Cardiac muscle cell (in vitro differentiated cells and primary cell): Measurements from ENCODE around the gene STX16. TPM values are rescaled to one million over a fixed set of nuclear protein-coding genes. Genes with fewer than 3 reads are reported as not detected.

Experiments used
- DNase-seq, 2 donors: peaks; one replicate each; pipeline versions ENCODE4 v3.0.0 to v3.0.0-alpha.2; 2010 to 2017; ENCODE audit warnings: low read depth in 1 of 2, low spot score in 1 of 2
- H3K27ac ChIP-seq: fragments of 200-600 bp; sonication (generic); 2 replicates; pipeline ENCODE4 v1.5.1; 2016
- H3K27me3 ChIP-seq: fragments of 200-600 bp; sonication (generic); 2 replicates; pipeline ENCODE4 v1.6.0; 2016; ENCODE audit warnings: control low read depth
- H3K36me3 ChIP-seq: fragments of 200-600 bp; sonication (generic); 2 replicates; pipeline ENCODE4 v1.5.1; 2016; ENCODE audit warnings: control low read depth
- H3K4me1 ChIP-seq: fragments of 200-600 bp; sonication (generic); 2 replicates; pipeline ENCODE4 v1.8.1; 2017; ENCODE audit warnings: low read depth, mild to moderate bottlenecking, mixed run types
- H3K4me3 ChIP-seq: fragments of 200-600 bp; sonication (generic); 2 replicates; pipeline ENCODE4 v1.5.1; 2016; ENCODE audit warnings: mild to moderate bottlenecking
- H3K9me3 ChIP-seq: fragments of 200-600 bp; sonication (generic); 2 replicates; pipeline ENCODE4 v1.5.1; 2017; ENCODE audit warnings: low read depth, mild to moderate bottlenecking, control low read depth
- polyA plus RNA-seq: library from polyadenylated mRNA; unstranded; fragments of >200 nt; fragmentation: Nextera tagmentation; extraction: Ambion mirVana; gene quantifications from 2 replicates; pipeline ENCODE4 v1.2.1, GENCODE V29; 2016
- total RNA-seq: library from RNA; depleted of rRNA; stranded (reverse); fragments of >200 nt; gene quantifications from 2 replicates; pipeline ENCODE4 v1.2.3, GENCODE V29; 2016
- TF ChIP-seq, protein P1 (sequence below): IDR thresholded peaks from 2 replicates; pipeline ENCODE4 v1.5.1; 2012; ENCODE audit warnings: low read depth, mild to moderate bottlenecking, low read length

The STX16 gene
- total and polyA plus RNA-seq, 2 experiments from 2014 or later = 55.5 to 58.1 TPM

DNA sequence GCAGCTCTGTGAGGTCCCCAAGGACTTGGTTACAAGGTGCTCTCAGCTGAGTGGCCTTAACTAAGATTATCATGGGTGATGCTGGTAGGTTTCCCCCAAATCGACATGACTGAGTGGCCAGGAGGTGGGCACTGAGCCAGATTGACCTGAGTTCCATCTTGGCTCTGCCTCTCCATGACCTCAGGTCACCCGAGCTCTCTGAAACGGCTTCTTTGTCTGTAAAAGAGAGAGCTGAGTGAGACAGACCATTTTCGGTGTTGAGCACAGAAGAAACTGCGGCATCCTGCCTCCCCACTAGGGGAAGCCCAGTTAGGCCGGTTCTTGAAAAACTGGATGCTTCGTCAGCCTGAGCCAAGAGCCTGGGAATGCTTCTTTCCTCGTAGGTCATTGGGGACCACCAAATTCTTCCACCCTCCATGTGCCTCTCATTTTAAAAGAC lies 14.1 kb upstream of the STX16 start:
- Histone ChIP-seq H3K27me3 (no peaks in the 10 kb centered on the region), H3K4me3 (no peak overlapping the region), H3K9me3 (no peaks in the 10 kb centered on the region), H3K27ac (no peak overlapping the region), H3K36me3 (no peaks in the 10 kb centered on the region), H3K4me1 (no peaks in the 10 kb centered on the region)
- TF ChIP-seq, protein P1, sequence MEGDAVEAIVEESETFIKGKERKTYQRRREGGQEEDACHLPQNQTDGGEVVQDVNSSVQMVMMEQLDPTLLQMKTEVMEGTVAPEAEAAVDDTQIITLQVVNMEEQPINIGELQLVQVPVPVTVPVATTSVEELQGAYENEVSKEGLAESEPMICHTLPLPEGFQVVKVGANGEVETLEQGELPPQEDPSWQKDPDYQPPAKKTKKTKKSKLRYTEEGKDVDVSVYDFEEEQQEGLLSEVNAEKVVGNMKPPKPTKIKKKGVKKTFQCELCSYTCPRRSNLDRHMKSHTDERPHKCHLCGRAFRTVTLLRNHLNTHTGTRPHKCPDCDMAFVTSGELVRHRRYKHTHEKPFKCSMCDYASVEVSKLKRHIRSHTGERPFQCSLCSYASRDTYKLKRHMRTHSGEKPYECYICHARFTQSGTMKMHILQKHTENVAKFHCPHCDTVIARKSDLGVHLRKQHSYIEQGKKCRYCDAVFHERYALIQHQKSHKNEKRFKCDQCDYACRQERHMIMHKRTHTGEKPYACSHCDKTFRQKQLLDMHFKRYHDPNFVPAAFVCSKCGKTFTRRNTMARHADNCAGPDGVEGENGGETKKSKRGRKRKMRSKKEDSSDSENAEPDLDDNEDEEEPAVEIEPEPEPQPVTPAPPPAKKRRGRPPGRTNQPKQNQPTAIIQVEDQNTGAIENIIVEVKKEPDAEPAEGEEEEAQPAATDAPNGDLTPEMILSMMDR = peak; percentile 17
- DNase-seq = no peak

DNA sequence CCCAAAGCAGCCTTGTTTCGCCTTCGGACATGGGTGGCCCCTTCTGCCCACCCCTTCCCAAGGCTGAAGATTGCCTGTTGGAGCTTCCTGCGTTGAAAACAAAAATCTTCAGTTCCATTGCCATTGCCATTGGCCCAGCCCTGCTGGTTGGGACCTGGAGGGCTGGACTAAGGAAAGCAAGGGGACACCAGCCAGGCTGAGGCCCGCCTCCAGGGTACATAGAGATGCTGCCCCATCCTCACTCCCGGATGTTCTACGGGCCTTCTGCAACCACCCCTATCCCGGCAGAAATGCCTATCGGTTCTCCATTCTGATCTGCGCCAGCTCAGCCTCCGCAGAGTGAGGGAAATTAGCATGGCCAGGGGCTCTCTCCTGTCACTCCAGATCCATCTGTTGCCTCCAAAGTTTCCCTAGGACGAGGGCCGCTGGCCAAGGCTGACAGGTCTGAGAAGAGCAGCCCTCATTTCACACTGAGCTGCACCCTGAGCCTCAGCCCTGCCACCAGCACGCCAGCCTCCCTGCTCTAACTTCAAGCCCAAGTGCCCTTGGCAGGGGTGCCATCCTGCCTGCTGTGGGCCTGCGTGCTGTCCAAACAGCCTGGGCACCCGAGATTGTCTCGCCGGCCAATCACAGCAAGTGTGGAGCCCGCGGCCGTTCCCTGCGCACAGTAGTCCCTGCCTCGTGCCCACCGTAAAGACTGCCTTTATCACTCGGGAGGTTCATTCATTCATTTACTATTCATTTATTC lies 13.4 kb upstream of the STX16 start:
- DNase-seq = no peak
- Histone ChIP-seq H3K27ac (no peak overlapping the region), H3K36me3 (no peaks in the 10 kb centered on the region), H3K4me1 (no peaks in the 10 kb centered on the region), H3K4me3 (no peak overlapping the region), H3K27me3 (no peaks in the 10 kb centered on the region), H3K9me3 (no peaks in the 10 kb centered on the region)
- TF ChIP-seq, protein P1 = no peak

DNA sequence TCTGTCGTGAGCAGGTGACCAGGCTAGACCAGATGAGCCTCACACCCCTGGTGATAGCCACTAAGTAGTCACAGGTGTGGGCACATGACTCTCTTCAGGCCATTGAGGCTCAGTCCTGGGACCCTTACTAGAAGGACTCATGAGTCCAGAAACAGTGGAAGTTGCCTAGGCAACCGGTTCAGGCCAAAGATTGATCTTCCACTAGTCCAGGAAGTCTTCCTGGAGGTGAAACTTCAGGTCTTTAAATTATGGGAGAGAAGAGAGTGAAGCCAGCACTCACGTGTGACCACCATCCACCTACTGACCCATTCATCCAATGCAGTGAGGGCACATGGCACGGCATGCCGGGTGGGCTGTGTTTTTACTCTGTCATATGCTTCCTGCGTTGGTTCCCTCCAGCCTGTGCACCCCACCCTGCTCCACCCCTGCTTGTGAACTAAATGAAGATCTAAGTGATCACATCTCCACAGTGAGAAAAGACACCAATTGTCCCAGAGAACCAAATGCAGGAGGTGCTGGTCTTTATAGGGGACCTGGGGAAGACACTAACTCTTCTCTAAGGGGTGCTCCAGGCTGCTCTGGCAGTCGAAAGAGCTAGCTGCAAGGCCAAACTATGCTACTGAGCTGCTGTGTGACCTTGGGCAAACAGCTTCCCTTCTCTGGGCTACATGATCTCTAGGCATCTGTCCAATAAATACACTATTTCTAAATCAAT lies 12.5 kb upstream of the STX16 start:
- Histone ChIP-seq H3K4me3 (no peak overlapping the region), H3K27me3 (no peaks in the 10 kb centered on the region), H3K36me3 (no peaks in the 10 kb centered on the region), H3K9me3 (no peaks in the 10 kb centered on the region), H3K27ac (no peak overlapping the region), H3K4me1 (no peaks in the 10 kb centered on the region)
- no peak for DNase-seq
- TF ChIP-seq, protein P1 = no peak

DNA sequence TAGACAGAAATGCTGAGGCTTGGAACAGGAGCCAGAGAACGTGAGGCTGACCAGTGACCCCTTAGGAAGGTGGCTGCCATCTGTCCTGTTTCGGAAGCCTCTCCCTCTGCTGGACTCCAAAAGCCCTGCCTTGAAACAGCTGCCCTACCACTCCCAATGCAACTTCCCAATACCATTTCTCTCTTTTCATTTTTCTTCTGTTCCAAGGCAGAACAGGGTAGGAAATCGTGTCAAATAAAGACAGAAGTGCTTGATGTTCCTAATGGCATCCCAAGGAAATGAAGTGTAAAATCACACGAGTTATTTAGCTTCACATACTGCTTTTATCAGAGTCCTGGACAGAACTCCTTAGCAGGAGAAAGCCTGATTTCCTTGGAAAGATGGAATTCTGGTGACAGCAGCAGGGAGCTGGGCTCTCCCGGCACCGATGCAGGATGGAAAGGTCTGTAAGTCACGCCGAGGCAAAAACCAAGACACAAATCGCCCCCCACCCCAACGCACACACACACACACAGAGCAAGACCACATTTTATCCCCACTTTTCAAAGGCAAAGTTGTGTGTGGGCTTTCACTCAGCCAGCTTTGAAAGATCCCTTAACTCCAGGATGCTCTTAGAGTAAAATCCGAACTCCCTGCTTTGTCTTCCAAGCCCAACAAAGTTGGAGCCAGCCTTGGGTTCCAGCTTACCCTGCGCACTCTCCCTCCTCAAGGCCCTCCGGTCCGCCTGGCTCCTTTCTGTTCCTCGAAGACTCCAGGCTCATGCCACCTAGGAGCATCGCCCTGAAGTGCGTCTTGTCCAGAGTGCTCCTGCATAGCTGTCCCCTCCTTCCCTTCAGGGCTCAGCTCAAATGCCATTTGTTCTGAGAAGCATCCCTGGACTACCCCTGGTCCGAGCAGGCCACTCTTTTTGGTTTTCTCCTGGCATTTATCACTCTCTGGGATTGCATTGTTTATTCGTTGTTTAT lies 11.6 kb upstream of the STX16 start:
- Histone ChIP-seq H3K27ac (no peak overlapping the region), H3K9me3 (no peaks in the 10 kb centered on the region), H3K27me3 (no peaks in the 10 kb centered on the region), H3K4me3 (no peak overlapping the region), H3K4me1 (no peaks in the 10 kb centered on the region), H3K36me3 (no peaks in the 10 kb centered on the region)
- no peak for DNase-seq
- TF ChIP-seq, protein P1 = no peak

DNA sequence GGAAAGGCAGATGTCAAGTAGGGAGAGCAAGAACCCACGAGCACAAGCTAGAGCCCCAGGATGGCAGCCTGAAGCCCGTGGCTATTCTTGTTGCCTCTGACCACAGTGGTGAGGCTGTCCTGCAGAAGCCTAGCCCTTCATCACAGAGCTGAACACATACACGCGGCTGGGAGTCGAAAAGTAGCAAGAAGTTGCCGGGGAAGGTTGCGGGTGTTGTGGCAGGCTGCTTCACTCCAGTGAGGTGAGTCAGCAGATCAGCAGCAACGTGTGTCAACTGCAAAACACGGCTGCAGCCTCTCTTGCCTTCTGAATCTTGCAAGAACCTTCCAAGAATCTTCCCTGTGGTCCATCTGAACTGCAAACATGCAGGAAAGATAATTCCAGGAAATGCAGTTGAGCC lies 10.6 kb upstream of the STX16 start:
- Histone ChIP-seq H3K36me3 (no peaks in the 10 kb centered on the region), H3K9me3 (no peaks in the 10 kb centered on the region), H3K27me3 (no peaks in the 10 kb centered on the region), H3K27ac (no peak overlapping the region), H3K4me3 (no peak overlapping the region), H3K4me1 (no peaks in the 10 kb centered on the region)
- DNase-seq = peak in 1 of 2 donors; percentile 62
- TF ChIP-seq, protein P1 = no peak
